Osteoblast (primary cell): Measurements from ENCODE around the gene XRCC1. TPM values are rescaled to one million over a fixed set of nuclear protein-coding genes. Genes with fewer than 3 reads are reported as not detected.
A peak's percentile ranks its signal among the peaks of the same experiment; 100 is the strongest.

Experiments used
- DNase-seq: peaks from one replicate; pipeline ENCODE4 v3.0.0; 2011; ENCODE audit warnings: low spot score, mixed read lengths; ENCODE audit not compliant: insufficient read length; ENCODE audit errors: missing footprints
- H2AFZ ChIP-seq: 2 replicates; pipeline ENCODE4 v1.6.0; 2011; ENCODE audit warnings: mild to moderate bottlenecking, low read length
- H3K27ac ChIP-seq: 2 replicates; pipeline ENCODE4 v1.5.1; 2011; ENCODE audit warnings: mild to moderate bottlenecking, low read depth, low read length, moderate library complexity
- H3K27me3 ChIP-seq: 2 replicates; pipeline ENCODE4 v1.6.0; 2012; ENCODE audit warnings: mild to moderate bottlenecking, control low read depth, inconsistent platforms, low read length, moderate library complexity; ENCODE audit not compliant: insufficient read depth
- H3K36me3 ChIP-seq: 2 replicates; pipeline ENCODE4 v1.5.1; 2011; ENCODE audit warnings: mild to moderate bottlenecking, low read length, control low read depth, moderate library complexity; ENCODE audit not compliant: insufficient read depth
- H3K4me1 ChIP-seq: 2 replicates; pipeline ENCODE4 v1.5.1; 2011; ENCODE audit warnings: mild to moderate bottlenecking, low read length, control low read depth, moderate library complexity; ENCODE audit not compliant: insufficient read depth
- H3K4me2 ChIP-seq: 2 replicates; pipeline ENCODE4 v1.6.0; 2011; ENCODE audit warnings: mild to moderate bottlenecking, low read length; ENCODE audit not compliant: insufficient read depth
- H3K4me3 ChIP-seq: fragments of 200-600 bp; sonication (generic); 3 replicates; pipeline ENCODE4 v1.5.1; 2012; ENCODE audit warnings: mild to moderate bottlenecking, low read length, inconsistent platforms; ENCODE audit not compliant: insufficient read depth
- H3K79me2 ChIP-seq: 2 replicates; pipeline ENCODE4 v1.6.0; 2012; ENCODE audit warnings: mild to moderate bottlenecking, low read length, control low read depth, inconsistent platforms; ENCODE audit not compliant: insufficient read depth
- H3K9me3 ChIP-seq: 2 replicates; pipeline ENCODE4 v1.5.1; 2011; ENCODE audit warnings: low read depth, low read length, control low read depth
- H4K20me1 ChIP-seq: 2 replicates; pipeline ENCODE4 v1.6.0; 2012; ENCODE audit warnings: mild to moderate bottlenecking, low read length, control low read depth; ENCODE audit not compliant: insufficient read depth
- total RNA-seq: library from RNA; depleted of rRNA; stranded (reverse); fragments of >200 nt; gene quantifications from 2 replicates; pipeline ENCODE4 v1.2.3, GENCODE V29; 2012
- TF ChIP-seq, protein P1 (sequence below): IDR thresholded peaks from 2 replicates; pipeline ENCODE4 v1.5.1; 2011; ENCODE audit warnings: mild to moderate bottlenecking, low read depth, low read length, moderate library complexity; ENCODE audit errors: extremely low read depth

The XRCC1 gene
- total RNA-seq, 1 donor: 21.4 TPM

DNA sequence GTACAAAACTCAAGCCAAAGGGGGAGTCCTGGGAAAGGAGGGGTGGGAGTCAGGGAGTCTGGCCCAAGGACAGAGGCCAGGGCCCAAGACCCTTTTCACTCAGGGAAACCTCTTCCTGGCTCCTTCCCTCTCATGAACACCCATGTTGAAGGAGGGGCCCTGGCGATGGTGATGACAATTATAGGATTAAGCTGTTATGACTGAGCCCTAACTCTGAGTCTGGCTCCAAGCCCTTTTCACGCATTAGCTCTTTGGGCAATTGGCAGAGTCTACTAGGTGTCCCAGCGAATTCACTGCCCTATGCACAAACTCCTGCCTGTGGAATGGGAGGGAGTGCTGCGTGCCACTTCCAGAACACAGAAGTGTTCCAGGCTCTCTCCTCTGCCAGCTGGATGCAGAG is 21.7 kb downstream of the XRCC1 start:
- no peak overlapping the region for H3K4me2 ChIP-seq

DNA sequence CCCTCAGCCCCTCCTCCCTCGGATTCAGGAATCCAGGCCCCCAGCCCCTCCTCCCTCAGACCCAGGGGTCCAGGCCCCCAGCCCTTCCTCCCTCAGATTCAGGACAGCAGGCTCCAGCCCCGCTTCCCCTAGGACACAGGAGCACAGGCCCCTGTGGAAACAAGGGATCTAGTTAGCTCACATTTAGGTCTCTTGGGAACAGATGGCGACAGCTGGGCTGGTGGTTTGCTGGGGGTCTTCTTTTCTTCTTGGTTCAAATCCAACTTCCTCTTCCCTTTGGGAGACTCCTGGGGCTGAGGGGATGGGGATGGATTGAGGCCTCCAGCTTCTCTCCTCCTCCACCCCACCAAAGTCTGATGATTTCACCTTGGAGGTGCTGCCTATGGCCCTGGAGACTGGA is 22.7 kb downstream of the XRCC1 start:
- Histone ChIP-seq H2AFZ (no peak overlapping the region), H3K4me3 (no peak overlapping the region), H3K4me2 (no peak overlapping the region), H3K27me3 (no peaks in the 10 kb centered on the region), H3K4me1 (peaks cover 5% of the 10 kb centered on the region), H3K79me2 (peaks cover 8% of the 10 kb centered on the region), H4K20me1 (peaks cover 3% of the 10 kb centered on the region), H3K36me3 (peaks cover 41% of the 10 kb centered on the region), H3K27ac (no peak overlapping the region), H3K9me3 (no peaks in the 10 kb centered on the region)
- TF ChIP-seq, protein P1, sequence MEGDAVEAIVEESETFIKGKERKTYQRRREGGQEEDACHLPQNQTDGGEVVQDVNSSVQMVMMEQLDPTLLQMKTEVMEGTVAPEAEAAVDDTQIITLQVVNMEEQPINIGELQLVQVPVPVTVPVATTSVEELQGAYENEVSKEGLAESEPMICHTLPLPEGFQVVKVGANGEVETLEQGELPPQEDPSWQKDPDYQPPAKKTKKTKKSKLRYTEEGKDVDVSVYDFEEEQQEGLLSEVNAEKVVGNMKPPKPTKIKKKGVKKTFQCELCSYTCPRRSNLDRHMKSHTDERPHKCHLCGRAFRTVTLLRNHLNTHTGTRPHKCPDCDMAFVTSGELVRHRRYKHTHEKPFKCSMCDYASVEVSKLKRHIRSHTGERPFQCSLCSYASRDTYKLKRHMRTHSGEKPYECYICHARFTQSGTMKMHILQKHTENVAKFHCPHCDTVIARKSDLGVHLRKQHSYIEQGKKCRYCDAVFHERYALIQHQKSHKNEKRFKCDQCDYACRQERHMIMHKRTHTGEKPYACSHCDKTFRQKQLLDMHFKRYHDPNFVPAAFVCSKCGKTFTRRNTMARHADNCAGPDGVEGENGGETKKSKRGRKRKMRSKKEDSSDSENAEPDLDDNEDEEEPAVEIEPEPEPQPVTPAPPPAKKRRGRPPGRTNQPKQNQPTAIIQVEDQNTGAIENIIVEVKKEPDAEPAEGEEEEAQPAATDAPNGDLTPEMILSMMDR: no peak
- peak; percentile 49 for DNase-seq

More for the DNA sequence above, 21.7 kb downstream of the XRCC1 start:
- Histone ChIP-seq H3K4me1 (peaks cover 7% of the 10 kb centered on the region), H3K79me2 (peaks cover 8% of the 10 kb centered on the region), H3K4me3 (no peak overlapping the region), H2AFZ (no peak overlapping the region), H4K20me1 (peaks cover 3% of the 10 kb centered on the region), H3K27me3 (no peaks in the 10 kb centered on the region), H3K9me3 (no peaks in the 10 kb centered on the region), H3K27ac (no peak overlapping the region), H3K36me3 (peaks cover 40% of the 10 kb centered on the region)
- DNase-seq: peak; percentile 72
- TF ChIP-seq, protein P1: no peak

DNA sequence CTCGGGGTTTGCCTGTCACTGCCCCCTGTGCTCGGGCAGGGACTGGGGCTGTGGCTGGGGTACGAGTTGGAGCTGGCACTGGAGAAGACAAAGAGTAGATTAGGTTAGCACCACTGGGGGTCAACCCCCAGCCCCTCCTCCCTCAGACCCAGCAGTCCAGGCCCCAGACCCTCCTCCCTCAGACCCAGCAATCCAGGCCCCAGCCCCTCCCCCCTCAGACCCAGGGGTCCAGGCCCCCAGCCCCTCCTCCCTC is 23.2 kb downstream of the XRCC1 start:
- Histone ChIP-seq H2AFZ (no peak overlapping the region), H3K4me2 (no peak overlapping the region), H3K27ac (no peak overlapping the region), H3K79me2 (peaks cover 8% of the 10 kb centered on the region), H3K4me1 (no peaks in the 10 kb centered on the region), H3K4me3 (no peak overlapping the region), H3K27me3 (no peaks in the 10 kb centered on the region), H3K9me3 (no peaks in the 10 kb centered on the region), H3K36me3 (peaks cover 41% of the 10 kb centered on the region), H4K20me1 (peaks cover 3% of the 10 kb centered on the region)
- DNase-seq: peak; percentile 70
- TF ChIP-seq, protein P1: no peak

DNA sequence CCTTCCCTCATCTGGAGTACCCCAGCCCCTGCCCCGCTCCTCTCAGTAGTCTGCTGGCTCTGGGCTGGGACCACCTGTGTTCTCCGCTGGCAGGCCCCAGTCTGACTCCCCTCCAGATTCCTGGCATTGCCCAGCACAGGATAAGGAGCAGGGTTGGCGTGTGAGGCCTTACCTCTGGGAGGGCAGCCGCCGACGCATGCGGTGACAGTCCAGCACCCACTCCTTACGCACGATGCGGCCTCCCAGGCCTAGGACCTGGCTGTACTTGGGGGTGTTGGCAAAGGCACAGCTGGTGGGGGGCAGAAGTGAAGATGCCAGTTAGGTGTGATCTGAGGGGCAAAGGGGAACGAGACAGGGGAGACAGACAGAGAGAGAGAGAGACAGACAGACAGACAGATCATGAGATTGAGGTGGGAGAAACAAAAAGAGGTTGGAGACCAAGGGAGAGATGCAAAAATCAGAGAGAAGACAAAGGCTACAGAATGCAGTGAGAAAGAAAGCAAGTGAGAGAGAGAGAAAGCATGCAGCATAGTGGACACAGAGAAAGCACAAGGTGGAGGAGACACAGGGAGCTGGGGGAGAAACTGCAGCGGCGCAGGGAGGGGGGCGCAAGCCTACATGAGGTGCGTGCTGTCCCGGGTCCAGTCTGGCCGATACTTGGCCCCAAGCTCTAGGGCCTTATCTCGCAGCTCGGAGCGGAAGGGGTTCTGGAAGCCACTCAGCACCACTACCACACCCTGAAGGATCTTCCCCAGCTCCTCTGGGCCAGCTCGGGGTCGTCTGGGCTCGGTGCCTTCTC is 23.7 kb downstream of the XRCC1 start:
- no peak overlapping the region for H3K4me2 ChIP-seq
- TF ChIP-seq, protein P1: no peak
- no peaks in the 10 kb centered on the region for H3K27me3 ChIP-seq
- peaks cover 44% of the 10 kb centered on the region for H3K36me3 ChIP-seq
- H4K20me1 ChIP-seq: peaks cover 3% of the 10 kb centered on the region
- H3K4me3 ChIP-seq: no peak overlapping the region
- peak; percentile 48 for DNase-seq
- no peaks in the 10 kb centered on the region for H3K9me3 ChIP-seq
- H3K27ac ChIP-seq: no peak overlapping the region
- peaks cover 8% of the 10 kb centered on the region for H3K79me2 ChIP-seq
- no peak overlapping the region for H2AFZ ChIP-seq
- no peaks in the 10 kb centered on the region for H3K4me1 ChIP-seq
